H9 (cell line): ENCODE results near the gene KIF27. TPM values are rescaled to one million over a fixed set of nuclear protein-coding genes. Genes with fewer than 3 reads are reported as not detected.

ENCODE experiments used
- DNase-seq: peaks from one replicate; pipeline ENCODE4 v3.0.0-alpha.2; 2017
- H2AFZ ChIP-seq: one replicate; pipeline ENCODE4 v1.6.1; 2013; ENCODE audit warnings: mild to moderate bottlenecking, low read length, control low read depth, moderate library complexity
- H2AK5ac ChIP-seq: 2 replicates; pipeline ENCODE4 v1.6.1; 2013; ENCODE audit warnings: low read length, control low read depth, mixed read lengths; ENCODE audit not compliant: insufficient read length
- H2BK120ac ChIP-seq: one replicate; pipeline ENCODE4 v1.6.1; 2013; ENCODE audit warnings: low read depth, mild to moderate bottlenecking, low read length, control low read depth, inconsistent platforms; ENCODE audit not compliant: poor library complexity, severe bottlenecking
- H2BK12ac ChIP-seq: 2 replicates; pipeline ENCODE4 v1.6.1; 2013; ENCODE audit warnings: low read length, control low read depth, mixed read lengths, low read depth; ENCODE audit not compliant: insufficient read length
- H2BK15ac ChIP-seq: 2 replicates; pipeline ENCODE4 v1.6.1; 2013; ENCODE audit warnings: low read depth, low read length, control low read depth
- H2BK20ac ChIP-seq: one replicate; pipeline ENCODE4 v1.6.1; 2013; ENCODE audit warnings: low read depth, mild to moderate bottlenecking, low read length, control low read depth, inconsistent platforms; ENCODE audit not compliant: poor library complexity, severe bottlenecking
- H2BK5ac ChIP-seq: 2 replicates; pipeline ENCODE4 v1.6.1; 2013; ENCODE audit warnings: low read length, control low read depth, mixed read lengths; ENCODE audit not compliant: insufficient read length
- H3K14ac ChIP-seq: 2 replicates; pipeline ENCODE4 v1.6.1; 2013; ENCODE audit warnings: low read length, control low read depth; ENCODE audit not compliant: insufficient read depth
- H3K18ac ChIP-seq: 2 replicates; pipeline ENCODE4 v1.6.1; 2013; ENCODE audit warnings: low read depth, mild to moderate bottlenecking, mixed read lengths, low read length, control low read depth; ENCODE audit not compliant: insufficient read length
- H3K23ac ChIP-seq: 2 replicates; pipeline ENCODE4 v1.6.1; 2013; ENCODE audit warnings: low read length, control low read depth, mixed read lengths, low read depth; ENCODE audit not compliant: insufficient read length
- H3K23me2 ChIP-seq: 2 replicates; pipeline ENCODE4 v1.6.1; 2013; ENCODE audit warnings: low read depth, mild to moderate bottlenecking, mixed read lengths, low read length, control low read depth; ENCODE audit not compliant: insufficient read length, poor library complexity, severe bottlenecking
- H3K27ac ChIP-seq: 2 replicates; pipeline ENCODE4 v1.5.1; 2013; ENCODE audit warnings: low read length, control low read depth, mixed read lengths, low read depth; ENCODE audit not compliant: insufficient read length
- H3K27me3 ChIP-seq: 2 replicates; pipeline ENCODE4 v1.6.1; 2013; ENCODE audit warnings: low read length, control low read depth, inconsistent platforms; ENCODE audit not compliant: insufficient read depth
- H3K4ac ChIP-seq: 2 replicates; pipeline ENCODE4 v1.6.1; 2013; ENCODE audit warnings: low read depth, mild to moderate bottlenecking, control low read depth, inconsistent platforms, low read length, moderate library complexity
- H3K4me1 ChIP-seq: 2 replicates; pipeline ENCODE4 v1.6.1; 2013; ENCODE audit warnings: low read length, control low read depth, inconsistent platforms; ENCODE audit not compliant: insufficient read depth
- H3K4me2 ChIP-seq: 2 replicates; pipeline ENCODE4 v1.6.1; 2013; ENCODE audit warnings: low read length, control low read depth, mixed read lengths; ENCODE audit not compliant: insufficient read length, insufficient read depth
- H3K56ac ChIP-seq: 2 replicates; pipeline ENCODE4 v1.6.1; 2013; ENCODE audit warnings: low read depth, mild to moderate bottlenecking, mixed read lengths, low read length, control low read depth; ENCODE audit not compliant: insufficient read length
- H3K79me1 ChIP-seq: 2 replicates; pipeline ENCODE4 v1.6.1; 2013; ENCODE audit warnings: low read depth, mild to moderate bottlenecking, moderate library complexity, low read length, control low read depth, inconsistent platforms; ENCODE audit not compliant: insufficient read depth, poor library complexity, severe bottlenecking
- H3K79me2 ChIP-seq: 2 replicates; pipeline ENCODE4 v1.6.1; 2013; ENCODE audit warnings: low read length, control low read depth, inconsistent platforms; ENCODE audit not compliant: insufficient read depth
- H3K9ac ChIP-seq: 2 replicates; pipeline ENCODE4 v1.6.1; 2013; ENCODE audit warnings: low read length, control low read depth, mixed read lengths; ENCODE audit not compliant: insufficient read length; ENCODE audit errors: extremely low read depth
- H3K9me3 ChIP-seq: one replicate; pipeline ENCODE4 v1.6.1; 2013; ENCODE audit warnings: low read depth, low read length, inconsistent platforms; ENCODE audit not compliant: control insufficient read depth
- H3T11ph ChIP-seq: one replicate; pipeline ENCODE4 v1.6.1; 2013; ENCODE audit warnings: mild to moderate bottlenecking, low read length, control low read depth, inconsistent platforms
- H4K20me1 ChIP-seq: one replicate; pipeline ENCODE4 v1.6.1; 2013; ENCODE audit not compliant: control insufficient read depth, insufficient read length, insufficient read depth
- H4K5ac ChIP-seq: 2 replicates; pipeline ENCODE4 v1.6.1; 2013; ENCODE audit warnings: low read depth, mild to moderate bottlenecking, mixed read lengths, low read length, control low read depth; ENCODE audit not compliant: insufficient read length
- H4K8ac ChIP-seq: replicated peaks from 2 replicates; pipeline ENCODE4 v1.6.1; 2013; ENCODE audit warnings: low read length, control low read depth, mixed read lengths, low read depth; ENCODE audit not compliant: insufficient read length
- H4K91ac ChIP-seq: 2 replicates; pipeline ENCODE4 v1.6.1; 2013; ENCODE audit warnings: low read depth, mild to moderate bottlenecking, moderate library complexity, mixed read lengths, low read length, control low read depth; ENCODE audit not compliant: insufficient read length
- H3K27ac Mint-ChIP-seq, 3 experiments: 2 replicates in 2 of 3; 3 replicates in 1 of 3; pipeline ENCODE4 v1.8.0; 2020 to 2021; ENCODE audit warnings: mixed read lengths in 3 of 3, mild to moderate bottlenecking in 1 of 3, moderate library complexity in 1 of 3
- H3K27me3 Mint-ChIP-seq: 2 replicates; pipeline ENCODE4 v1.8.0; 2021; ENCODE audit warnings: low read depth, mild to moderate bottlenecking, moderate library complexity, mixed read lengths
- H3K36me3 Mint-ChIP-seq, 3 experiments: 2 replicates in 2 of 3; 3 replicates in 1 of 3; pipeline ENCODE4 v1.8.0; 2020 to 2021; ENCODE audit warnings: low read depth in 3 of 3, mixed read lengths in 3 of 3; ENCODE audit not compliant: insufficient read depth in 1 of 3
- H3K4me1 Mint-ChIP-seq, 2 experiments: 2 replicates each; pipeline ENCODE4 v1.8.0; 2020; ENCODE audit warnings: mixed read lengths in 2 of 2
- H3K4me3 Mint-ChIP-seq, 2 experiments: 2 replicates in 1 of 2; 3 replicates in 1 of 2; pipeline ENCODE4 v1.8.0; 2020 to 2021; ENCODE audit warnings: mild to moderate bottlenecking in 2 of 2, mixed read lengths in 2 of 2, moderate library complexity in 1 of 2
- H3K9me3 Mint-ChIP-seq, 2 experiments: 2 replicates in 1 of 2; 3 replicates in 1 of 2; pipeline ENCODE4 v1.8.0; 2020; ENCODE audit warnings: mild to moderate bottlenecking in 2 of 2, mixed read lengths in 2 of 2, moderate library complexity in 1 of 2
- WGBS: extraction: QIAGEN DNeasy Blood & Tissue Kit; methylation state at CpG from one replicate; pipeline ENCODE4 v1.1.7; 2013; ENCODE audit warnings: missing lambda C conversion rate, low lambda C conversion rate, mixed read lengths; ENCODE audit not compliant: insufficient read length; ENCODE audit errors: extremely low coverage; 5-methylcytosine and 5-hydroxymethylcytosine counted together
- total RNA-seq: library from RNA; stranded (reverse); gene quantifications from 2 replicates; pipeline ENCODE4 v1.2.1, GENCODE V29; 2021
- TF ChIP-seq, protein P1 (sequence below): fragments of 200-600 bp; sonication (generic); conservative IDR thresholded peaks from 3 replicates; pipeline ENCODE4 v1.8.0; 2021; ENCODE audit warnings: antibody characterized with exemption, mild to moderate bottlenecking

The KIF27 gene
- total RNA-seq, 1 experiment from 2014 or later, result 2.9 TPM

DNA sequence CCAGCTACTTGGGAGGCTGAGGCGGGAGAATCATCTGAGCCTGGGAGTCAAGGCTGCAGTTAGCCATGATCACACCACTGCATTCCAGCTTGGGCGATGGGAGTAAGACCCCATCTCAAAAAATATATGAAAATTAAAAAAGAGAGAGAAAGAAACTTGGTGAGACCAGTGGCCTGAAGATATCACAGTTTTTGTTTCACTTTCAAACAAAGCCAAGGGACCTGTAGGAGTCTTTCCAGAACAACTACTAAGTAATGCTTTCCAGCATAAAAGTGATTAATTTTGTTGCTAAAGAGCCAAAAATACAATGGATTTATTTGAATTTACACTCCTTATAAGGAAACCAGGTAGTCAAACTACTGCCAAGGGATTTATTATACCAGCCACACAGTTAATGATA is 127.2 kb downstream of the KIF27 start:
- WGBS, result no CpG with 5 or more reads among the region's 2 CpGs
- Histone ChIP-seq H4K5ac (no peak overlapping the region), H3K79me2 (no peaks in the 10 kb centered on the region), H3K4ac (no peak overlapping the region), H2BK12ac (no peak overlapping the region), H2BK5ac (no peak overlapping the region), H2BK20ac (no peak overlapping the region), H3K79me1 (no peaks in the 10 kb centered on the region), H2BK15ac (no peak overlapping the region), H4K20me1 (no peaks in the 10 kb centered on the region), H3K23me2 (no peaks in the 10 kb centered on the region), H2AFZ (no peak overlapping the region), H3K9me3 (no peaks in the 10 kb centered on the region), H4K91ac (no peak overlapping the region), H3K56ac (no peak overlapping the region), H3K27ac (no peak overlapping the region), H3K14ac (no peak overlapping the region), H3K4me2 (no peak overlapping the region), H3K23ac (no peak overlapping the region), H3K18ac (no peak overlapping the region), H3K9ac (no peak overlapping the region), H3T11ph (no peak overlapping the region), H2BK120ac (no peak overlapping the region), H2AK5ac (no peak overlapping the region), H3K27me3 (no peaks in the 10 kb centered on the region), H3K4me1 (no peaks in the 10 kb centered on the region), H4K8ac (no peak overlapping the region)
- TF ChIP-seq, protein P1, sequence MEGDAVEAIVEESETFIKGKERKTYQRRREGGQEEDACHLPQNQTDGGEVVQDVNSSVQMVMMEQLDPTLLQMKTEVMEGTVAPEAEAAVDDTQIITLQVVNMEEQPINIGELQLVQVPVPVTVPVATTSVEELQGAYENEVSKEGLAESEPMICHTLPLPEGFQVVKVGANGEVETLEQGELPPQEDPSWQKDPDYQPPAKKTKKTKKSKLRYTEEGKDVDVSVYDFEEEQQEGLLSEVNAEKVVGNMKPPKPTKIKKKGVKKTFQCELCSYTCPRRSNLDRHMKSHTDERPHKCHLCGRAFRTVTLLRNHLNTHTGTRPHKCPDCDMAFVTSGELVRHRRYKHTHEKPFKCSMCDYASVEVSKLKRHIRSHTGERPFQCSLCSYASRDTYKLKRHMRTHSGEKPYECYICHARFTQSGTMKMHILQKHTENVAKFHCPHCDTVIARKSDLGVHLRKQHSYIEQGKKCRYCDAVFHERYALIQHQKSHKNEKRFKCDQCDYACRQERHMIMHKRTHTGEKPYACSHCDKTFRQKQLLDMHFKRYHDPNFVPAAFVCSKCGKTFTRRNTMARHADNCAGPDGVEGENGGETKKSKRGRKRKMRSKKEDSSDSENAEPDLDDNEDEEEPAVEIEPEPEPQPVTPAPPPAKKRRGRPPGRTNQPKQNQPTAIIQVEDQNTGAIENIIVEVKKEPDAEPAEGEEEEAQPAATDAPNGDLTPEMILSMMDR, result no peak
- no peaks in the 10 kb centered on the region for H3K9me3 Mint-ChIP-seq
- no peak overlapping the region for H3K27ac Mint-ChIP-seq
- no peak overlapping the region for H3K4me3 Mint-ChIP-seq
- DNase-seq, result no peak
- H3K4me1 Mint-ChIP-seq, result no peaks in the 10 kb centered on the region
- H3K36me3 Mint-ChIP-seq, result peaks cover 0 to 16% (median 4%) of the 10 kb centered on the region in 3 experiments; a peak in 5 of 7 replicates
- H3K27me3 Mint-ChIP-seq, result no peaks in the 10 kb centered on the region
